Measurements from ENCODE around the gene EXOG.

EXOG gene

DNA sequence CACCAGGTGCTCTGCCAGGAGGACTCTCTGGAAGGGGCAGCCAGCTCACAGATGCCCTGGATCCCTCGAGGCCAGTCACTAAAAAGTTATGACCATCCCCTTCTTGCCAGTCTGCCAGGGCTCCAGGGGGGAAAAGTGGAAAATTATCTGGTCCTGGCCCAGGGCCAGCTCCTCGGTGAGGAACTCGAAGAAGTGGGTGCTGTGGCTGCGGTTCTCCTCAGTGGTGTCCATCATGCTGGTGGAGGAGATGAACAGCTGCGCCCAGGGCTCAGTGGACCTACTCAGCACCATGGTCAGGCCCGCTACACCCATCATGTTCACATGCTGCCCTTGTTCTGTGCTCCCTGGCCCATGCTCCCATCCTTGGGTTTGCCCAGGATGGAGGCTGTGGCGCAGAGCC lies 19.2 kb downstream of the EXOG start:
- no peak for DNase-seq

DNA sequence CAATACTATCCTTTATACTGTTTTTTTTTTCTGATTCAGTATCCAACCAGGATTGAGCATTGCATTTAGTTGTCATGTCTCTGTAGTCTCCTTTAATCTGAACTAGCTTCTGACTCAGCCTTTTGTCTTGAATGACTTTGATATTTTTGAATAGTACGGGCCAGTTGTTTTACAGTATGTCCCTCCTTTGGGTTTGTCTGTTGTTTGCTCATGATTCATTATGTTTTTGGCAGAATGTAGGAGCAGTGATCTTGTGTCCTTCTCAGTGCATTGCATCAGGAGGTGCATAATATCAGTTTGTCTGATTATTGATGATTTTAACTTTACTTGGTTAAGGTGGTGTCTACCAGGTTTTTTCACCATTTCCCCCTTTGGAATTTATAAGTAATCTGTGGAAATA lies 20.5 kb downstream of the EXOG start:
- no peak for DNase-seq

- DNase-seq: no peak
These were observed 22.9 kb downstream of the EXOG start for GRCh38 chr3:38519000-38519399.

DNA sequence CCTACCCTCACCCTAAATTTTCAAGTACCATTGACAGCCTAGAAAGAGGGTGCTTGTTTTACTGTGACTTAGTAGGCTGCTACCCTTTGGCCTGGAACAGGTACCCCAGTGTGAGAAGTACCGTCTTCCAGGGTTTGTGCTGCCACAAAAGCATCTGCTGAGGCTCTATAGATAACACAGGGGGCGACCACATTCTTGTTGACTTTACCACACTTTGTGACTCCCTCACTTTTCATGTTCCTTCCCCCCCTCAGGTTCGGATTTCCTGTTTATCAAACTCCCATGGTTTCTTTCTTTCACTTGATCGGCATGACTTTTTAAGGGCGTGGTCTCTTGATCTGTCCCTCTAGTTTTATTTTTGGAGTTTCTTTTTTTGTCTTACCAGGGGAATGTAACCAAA lies 23.5 kb downstream of the EXOG start:
- no peak for DNase-seq

- peak; percentile 37 for DNase-seq
These were observed 25.3 kb downstream of the EXOG start for GRCh38 chr3:38521391-38521987.

DNA sequence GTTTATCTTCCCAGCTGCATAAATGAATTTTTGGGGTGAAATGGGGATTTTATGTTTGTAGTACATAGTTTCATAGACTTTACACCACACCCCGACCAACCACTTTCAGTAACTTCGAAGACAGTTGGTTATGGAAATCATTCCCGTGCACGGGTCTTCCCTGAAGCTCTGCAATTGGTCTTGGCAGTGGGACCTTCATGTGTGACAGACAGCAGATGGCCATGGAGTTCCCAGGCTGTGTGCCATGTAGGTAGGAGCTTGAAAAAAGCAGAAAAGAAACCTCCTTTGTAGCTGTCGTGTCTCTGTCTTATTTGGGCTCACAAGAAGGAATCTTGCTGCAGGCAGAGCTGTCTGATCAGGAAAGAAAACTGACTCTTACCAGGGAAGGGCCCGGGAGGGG lies 25.9 kb downstream of the EXOG start:
- DNase-seq: no peak

DNA sequence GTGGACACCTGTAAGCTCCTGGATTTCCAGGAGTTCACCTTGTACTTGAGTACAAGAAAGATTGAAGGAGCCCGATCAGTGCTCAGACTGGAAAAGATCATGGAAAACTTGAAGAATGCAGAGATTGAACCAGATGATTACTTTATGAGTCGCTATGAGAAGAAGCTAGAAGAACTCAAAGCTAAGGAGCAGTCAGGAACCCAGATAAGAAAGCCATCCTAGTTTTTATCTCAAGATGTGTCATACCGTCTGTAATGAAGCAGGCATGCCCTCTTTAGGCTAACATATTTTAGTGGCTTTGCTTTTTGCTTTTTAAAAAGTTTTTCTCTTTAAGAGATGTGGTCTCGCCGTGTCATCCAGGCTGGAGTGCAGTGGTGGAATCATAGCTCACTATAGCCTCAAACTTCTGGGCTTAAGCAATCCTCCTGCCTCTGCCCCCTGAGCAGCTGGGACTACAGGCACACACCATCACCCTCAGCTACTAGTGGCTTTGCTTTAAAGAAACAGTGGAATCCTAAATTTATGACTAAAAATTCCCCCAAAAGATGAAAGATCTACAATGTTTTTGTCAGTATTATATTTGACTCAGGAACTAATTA lies 28.1 kb downstream of the EXOG start:
- no peak for DNase-seq

DNA sequence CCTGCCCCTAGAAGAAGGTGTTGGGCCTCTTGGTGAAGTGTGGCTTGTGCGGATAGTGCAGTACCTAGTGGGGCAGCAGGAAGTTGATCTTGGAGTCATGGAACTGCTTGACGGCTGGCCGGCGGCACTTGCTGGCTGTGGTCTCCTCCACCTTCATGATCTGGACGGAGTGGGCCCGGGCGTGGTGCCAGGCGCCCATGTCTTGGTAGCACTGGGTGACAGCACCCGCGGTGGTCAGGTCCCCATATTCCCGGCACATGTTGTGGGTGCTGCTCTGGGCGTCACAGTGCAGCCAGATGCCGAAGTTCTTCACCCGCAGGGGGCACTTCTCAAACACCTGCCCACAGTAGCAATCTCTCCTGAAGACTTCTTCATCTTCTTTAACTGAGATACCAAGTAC lies 30.7 kb downstream of the EXOG start:
- DNase-seq: no peak

DNA sequence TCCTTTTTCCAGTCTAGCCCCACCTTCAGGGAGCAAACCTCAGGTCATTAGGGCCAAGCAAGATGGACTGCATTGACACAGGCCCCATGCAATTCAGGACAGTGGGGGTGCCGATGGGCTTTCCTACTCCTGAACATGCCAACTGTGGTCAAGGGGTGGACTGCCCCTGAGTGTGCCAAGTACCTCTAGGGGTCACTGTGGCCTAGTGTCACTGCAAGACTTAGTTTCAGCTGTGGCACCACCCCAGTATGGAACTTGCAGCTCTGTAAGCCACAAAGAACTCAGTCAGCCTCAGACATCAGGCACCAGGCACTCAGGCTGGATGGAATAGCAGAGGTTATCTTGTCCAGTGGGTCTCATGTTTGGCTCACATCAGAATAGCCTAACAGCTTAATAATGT lies 32.3 kb downstream of the EXOG start:
- DNase-seq: no peak

- no peak for DNase-seq
These were observed 36.4 kb downstream of the EXOG start for GRCh38 chr3:38532529-38532928.

DNA sequence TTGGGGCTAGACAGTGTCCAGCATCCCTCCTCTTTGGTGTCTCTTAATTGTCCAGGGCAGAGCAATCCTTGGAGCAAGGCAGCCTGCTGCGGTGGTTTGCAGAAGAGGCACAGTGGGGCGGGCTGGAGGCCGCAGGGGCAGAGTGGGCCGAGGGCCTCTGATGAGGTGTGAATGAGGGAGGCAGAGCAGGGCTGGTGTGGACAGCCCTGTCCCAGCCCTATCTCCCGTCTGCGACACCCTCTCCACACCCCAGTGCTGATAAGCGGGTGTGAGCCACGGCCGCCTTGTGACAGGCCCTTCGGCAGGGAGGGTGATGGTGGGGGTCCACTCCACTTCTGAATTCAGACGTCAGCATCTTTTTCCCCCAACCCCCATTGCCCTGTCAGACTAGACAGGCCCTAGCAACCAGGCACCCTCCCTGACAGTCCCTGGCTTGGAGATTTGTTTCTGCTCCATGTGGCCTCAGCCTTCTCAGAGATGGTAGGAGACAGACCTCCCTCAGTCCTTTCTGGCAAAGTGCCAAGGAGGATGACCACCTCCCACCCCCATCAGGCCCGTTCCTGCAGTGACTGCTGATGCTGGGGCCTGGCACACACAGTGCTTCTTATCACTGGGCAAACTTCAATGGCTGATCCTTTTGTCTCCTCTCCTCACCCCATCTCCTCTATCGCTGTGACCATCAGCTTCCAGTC lies 37.3 kb downstream of the EXOG start:
- no peak for DNase-seq

DNA sequence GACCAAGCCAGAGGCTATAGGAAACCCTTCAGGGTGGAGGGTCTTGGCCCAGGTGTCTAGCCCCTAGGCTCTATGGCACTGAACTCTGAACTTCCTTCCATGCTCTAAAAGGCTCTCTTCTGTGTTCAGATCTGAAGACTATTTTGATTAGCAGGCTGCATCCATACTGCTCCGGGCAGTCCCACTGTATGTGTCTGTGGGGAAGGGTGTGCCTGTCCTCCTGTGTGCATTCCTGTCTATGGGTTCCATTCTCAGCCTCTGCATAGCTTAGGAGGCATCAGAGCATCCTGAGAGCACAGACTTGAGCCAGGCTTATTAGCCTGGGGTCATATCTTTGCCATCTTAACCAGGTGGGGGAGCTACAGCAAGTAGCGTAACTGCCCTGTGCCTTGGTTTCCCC lies 38.0 kb downstream of the EXOG start:
- no peak for DNase-seq

DNA sequence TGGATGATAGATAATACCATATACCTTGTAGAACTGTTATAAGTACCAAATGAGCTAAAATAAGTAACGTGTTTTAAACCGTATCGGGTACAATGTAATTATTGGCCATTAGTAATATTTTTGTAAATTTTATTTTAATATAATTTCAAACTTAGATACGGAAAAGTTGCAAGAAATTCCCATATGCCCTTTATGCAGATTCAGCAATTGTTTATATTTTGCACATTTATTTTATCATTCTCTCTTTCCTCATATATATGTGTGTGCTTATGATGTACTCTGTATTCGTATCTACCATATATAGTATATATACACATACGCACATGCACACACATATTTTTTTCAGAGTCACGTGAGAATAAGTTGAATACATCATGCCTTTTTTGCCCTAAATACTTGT lies 38.5 kb downstream of the EXOG start:
- no peak for DNase-seq

GRCh38 chr3:38536671-38537070 lies 40.5 kb downstream of the EXOG start:
- no peak for DNase-seq

DNA sequence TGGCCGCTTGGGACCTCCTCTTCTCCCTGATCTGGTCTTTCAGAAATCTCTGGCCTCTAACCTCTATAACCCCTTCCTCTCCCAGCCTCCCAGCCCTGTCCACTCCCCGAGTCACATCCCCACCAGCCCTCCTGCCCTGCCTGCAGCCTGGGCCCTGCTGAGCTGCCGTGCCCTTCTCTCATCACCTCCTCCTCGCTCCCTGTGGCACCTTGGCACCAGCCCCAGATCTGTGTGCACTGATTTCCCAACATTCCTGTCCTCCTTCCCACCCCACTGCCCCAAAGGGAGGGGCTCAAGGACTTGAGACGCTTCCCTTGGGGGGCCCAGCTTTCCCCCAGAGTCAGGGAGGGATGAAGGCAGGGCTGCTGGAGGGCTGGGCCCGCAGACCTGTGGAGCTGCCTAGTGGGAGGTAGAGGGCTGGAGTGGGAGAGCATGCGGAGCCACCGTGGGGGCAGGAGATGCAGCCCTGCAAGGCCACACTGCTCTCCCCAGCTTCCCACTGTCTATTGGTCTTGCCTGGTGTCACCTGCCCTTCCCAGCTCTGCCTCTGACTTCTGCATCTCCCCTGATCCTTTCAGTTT lies 42.7 kb downstream of the EXOG start:
- DNase-seq: no peak

DNA sequence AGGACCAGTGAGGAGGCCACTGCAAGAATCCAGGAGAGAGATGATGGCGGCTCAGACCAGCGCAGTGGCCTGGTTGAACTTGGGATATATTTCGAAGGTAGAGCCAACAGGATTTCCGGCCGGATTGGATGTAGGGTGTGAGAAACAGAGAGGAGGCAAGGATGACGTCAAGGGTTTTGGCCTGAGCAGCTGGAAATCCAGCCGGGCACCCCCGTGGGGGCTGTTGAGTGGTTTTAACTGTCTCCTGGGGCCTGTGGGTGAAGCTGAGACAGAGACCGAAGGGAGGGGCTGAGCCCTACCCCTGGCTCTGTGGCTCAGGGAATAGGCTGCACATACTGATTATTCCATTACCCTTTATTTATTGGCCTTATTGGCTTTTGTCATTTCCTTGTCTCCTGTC lies 45.7 kb downstream of the EXOG start:
- no peak for DNase-seq

GRCh38 chr3:38542401-38543298 lies 46.5 kb downstream of the EXOG start:
- no peak for DNase-seq

GRCh38 chr3:38543586-38543985 lies 47.4 kb downstream of the EXOG start:
- DNase-seq: no peak

DNA sequence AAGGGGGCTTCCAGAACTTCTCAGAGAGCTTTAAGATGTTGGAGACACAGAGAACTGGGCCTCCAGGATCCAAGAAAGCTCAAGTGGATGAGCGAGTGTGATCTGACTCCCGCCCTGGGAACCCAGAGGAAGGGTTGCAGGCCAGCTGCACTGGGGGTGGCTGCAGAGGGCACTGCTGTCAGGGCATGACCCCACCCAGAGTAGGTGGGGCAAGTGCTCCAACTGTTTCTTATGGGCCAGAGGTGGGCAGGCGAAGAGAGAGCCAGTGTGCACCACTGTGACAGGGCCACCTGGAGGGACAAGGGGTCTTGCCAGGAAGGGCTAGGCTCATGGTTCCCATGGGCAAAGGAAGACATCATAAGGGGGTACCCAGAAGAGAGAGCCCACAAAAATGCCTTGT lies 48.8 kb downstream of the EXOG start:
- DNase-seq: no peak

DNA sequence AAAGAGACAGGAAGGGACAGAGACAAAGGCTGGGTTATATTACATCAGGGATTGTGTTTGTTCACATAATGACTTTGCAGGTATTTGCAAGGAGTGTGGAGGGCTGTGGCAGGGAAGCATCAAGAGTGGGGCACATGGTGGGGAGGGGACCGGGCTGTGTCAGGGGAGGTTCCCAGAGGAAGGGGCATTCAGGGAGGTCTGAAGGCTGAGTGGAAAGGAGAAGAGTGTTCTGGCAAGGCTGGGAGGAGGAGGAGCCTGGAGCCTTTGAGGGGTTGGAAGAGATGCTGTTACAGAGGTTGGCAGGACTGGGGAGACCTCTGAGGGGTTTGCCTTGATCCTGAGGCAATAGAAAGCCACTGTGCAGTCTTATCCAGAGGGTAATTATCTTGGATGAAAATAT lies 49.4 kb downstream of the EXOG start:
- DNase-seq: no peak

DNA sequence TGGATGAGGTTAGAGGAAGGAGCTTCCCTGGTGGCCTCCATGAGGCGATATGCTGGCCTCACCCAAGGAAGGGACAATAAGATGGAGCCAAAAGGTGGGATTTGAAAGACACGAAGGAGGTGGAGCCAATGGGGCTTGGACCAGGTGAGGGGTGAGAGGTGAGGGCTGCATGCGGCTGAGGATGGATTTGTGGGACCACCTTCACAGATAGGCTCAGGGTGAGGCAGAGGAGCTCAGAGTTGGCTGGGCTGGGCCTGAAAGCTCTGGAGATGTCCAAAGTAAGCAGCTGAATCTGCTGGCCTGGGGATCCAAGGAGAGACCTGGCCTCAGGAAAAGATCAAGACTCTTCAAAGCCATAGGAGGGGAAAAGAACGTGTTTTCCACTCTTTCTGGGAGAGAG lies 49.8 kb downstream of the EXOG start:
- DNase-seq: no peak

DNA sequence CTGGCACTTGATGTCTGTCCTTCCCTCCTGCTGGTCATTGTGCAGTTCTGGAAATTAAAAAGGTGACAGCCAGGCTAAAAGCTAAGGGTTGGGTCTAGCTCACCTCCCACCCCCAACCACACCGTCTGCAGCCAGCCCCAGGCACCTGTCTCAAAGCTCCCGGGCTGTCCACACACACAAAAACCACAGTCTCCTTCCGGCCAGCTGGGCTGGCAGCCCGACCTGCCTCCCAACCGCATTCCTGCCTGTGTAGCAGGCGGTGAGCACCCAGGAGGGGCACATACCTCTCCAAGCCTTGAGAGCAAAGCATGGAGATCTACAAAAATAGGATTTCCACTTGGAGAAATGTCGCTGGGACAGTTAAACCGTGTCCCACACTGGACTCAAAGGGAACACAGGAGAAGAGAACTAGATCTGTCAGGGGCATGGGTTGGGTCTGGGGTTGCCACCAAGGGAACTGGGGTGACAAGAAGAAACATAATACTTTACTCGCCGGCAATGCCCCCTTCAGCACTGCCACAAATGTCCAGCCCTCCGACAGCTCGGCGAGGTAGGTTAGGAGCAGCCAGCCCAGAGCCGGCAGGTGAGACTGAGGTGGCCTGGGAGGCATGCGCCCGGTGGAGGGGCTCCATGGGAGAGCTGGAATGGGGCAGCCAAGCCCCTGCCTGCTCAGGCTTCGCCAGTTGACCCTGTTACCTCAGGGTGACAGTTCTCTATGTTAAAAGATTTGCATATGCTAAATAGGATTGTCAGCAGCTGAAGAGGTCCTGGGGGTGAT lies 52.2 kb downstream of the EXOG start:
- no peak for DNase-seq
